ENCODE data around the gene TSPAN10.
"Not testable (repeated sequence)": the region's sequence is repeated elsewhere in the genome, so short reads cannot be mapped to it uniquely, and the experiment has no call there.

The TSPAN10 gene

DNA sequence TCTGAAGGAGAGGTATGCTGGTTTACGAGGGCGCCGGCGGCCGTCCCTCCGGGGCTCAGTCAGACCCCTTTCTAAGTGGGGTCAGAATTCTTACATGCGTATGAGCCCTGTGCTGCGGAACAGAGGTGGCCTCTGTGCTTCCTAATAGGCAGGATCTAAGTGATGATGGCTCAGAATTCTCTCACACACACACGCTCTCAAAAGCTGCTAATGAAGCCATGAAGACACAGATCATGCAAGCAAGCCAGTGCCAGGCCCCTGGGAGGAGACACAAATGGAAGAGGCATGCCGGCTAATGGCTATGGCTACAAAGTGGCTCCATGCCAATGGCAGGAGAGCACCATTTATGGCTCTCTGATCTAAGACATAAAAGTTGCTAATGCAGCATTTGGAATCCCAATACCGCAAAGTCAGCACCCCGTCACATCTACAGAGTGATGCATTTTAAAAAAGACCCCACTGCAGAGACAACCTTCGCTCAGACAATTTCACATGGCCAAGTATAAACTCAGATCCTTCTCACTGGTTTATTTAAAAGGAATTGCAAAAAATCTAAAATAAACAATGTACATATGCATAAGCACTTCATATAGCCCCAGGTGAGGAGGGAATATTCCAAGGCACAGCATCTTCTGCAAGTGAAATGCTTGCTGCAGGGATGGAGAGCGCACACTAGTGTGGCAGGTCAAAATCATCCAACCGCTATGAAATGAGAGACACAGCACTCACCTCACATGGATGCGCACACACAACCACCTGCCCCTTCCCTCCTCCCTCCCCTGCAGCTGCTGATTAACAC is 24.6 kb upstream of the TSPAN10 start:
- H3K4me1 ChIP-seq = no peaks in the 10 kb centered on the region
- in situ Hi-C loops (cut with MboI; ENCODE audit: low sequenced_read_pairs) = no loop called here
- H3K4me3 ChIP-seq = no peak overlapping the region
- no peaks in the 10 kb centered on the region for H3K27me3 ChIP-seq (ENCODE audit: low read depth)
- peaks cover 61% of the 10 kb centered on the region for H3K36me3 ChIP-seq (replicated peaks)
- H3K9me3 ChIP-seq = no peaks in the 10 kb centered on the region
- no peak for DNase-seq (ENCODE audit: low spot score in 2 of 2)

DNA sequence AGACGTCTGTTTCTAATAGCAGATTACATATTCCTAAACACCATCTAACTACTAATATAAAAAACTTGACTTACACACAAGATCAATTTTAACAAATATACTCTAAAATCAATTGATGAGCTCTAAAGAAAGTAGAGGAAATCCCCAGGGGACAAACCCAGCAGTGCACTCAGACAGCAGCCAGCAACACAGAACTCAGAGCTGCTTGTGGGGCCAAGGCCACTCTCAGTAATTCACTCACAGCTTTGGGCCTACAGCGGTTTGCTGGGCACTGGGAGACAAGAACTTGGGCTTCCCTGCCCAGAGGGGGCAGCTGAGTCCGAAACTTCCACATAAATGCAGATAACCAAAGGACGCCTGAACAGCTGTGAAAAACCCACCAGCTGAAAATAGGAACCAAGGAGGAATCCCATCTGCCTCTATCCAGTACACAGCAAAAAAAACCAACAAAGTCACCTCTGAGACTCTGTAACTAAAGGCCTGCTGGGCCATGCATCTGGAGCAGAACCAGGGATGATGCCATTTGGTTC is 21.5 kb upstream of the TSPAN10 start:
- in situ Hi-C loops (cut with MboI; ENCODE audit: low sequenced_read_pairs) = no loop called here
- Histone ChIP-seq H3K27me3 (ENCODE audit: low read depth) (no peaks in the 10 kb centered on the region), H3K4me3 (no peak overlapping the region), H3K36me3 (replicated peaks) (peaks cover 50% of the 10 kb centered on the region), H3K4me1 (no peaks in the 10 kb centered on the region), H3K9me3 (no peaks in the 10 kb centered on the region)
- no peak for DNase-seq (ENCODE audit: low spot score in 2 of 2)

DNA sequence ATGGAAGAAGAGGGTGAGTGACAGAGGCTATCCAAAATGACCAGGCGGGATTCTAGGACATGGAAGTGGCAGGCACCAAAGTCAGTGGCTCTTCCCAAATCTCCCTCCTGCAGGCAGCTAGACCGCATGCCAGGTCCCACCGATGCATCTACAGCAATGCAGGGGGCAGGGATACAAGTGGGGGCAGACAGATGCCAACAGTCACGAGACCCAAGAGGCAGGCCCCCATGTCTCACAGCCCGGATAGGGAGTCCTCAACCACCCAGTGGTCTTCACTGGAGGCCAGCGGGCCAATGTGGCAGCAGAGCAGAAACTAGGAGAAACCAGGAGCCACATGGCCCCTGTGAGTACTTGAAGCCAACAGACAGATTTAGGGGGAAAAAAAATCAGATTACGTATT is 20.1 kb upstream of the TSPAN10 start:
- in situ Hi-C loops (cut with MboI; ENCODE audit: low sequenced_read_pairs) = no loop called here
- no peaks in the 10 kb centered on the region for H3K27me3 ChIP-seq (ENCODE audit: low read depth)
- H3K4me3 ChIP-seq = no peak overlapping the region
- H3K9me3 ChIP-seq = no peaks in the 10 kb centered on the region
- peaks cover 61% of the 10 kb centered on the region for H3K36me3 ChIP-seq (replicated peaks)
- DNase-seq (ENCODE audit: low spot score in 2 of 2) = no peak
- H3K4me1 ChIP-seq = no peaks in the 10 kb centered on the region

DNA sequence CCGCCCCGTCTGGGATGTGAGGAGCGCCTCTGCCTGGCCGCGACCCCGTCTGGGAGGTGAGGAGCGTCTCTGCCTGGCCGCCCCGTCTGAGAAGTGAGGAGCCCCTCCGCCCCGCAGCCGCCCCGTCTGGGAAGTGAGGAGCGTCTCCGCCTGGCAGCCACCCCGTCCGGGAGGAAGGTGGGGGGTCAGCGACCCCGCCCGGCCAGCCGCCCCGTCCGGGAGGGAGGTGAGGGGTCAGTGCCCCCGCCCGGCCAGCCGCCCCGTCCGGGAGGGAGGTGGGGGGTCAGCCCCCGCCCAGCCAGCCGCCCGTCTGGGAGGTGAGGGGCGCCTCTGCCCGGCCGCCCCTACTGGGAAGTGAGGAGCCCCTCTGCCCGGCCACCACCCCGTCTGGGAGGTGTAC is 18.7 kb upstream of the TSPAN10 start:
- H3K4me3 ChIP-seq; DNase-seq (ENCODE audit: low spot score in 2 of 2); H3K4me1 ChIP-seq; H3K27me3 ChIP-seq (ENCODE audit: low read depth); in situ Hi-C loops (cut with MboI; ENCODE audit: low sequenced_read_pairs); H3K9me3 ChIP-seq: not testable (repeated sequence)
- peaks cover 65% of the 10 kb centered on the region for H3K36me3 ChIP-seq (replicated peaks)

DNA sequence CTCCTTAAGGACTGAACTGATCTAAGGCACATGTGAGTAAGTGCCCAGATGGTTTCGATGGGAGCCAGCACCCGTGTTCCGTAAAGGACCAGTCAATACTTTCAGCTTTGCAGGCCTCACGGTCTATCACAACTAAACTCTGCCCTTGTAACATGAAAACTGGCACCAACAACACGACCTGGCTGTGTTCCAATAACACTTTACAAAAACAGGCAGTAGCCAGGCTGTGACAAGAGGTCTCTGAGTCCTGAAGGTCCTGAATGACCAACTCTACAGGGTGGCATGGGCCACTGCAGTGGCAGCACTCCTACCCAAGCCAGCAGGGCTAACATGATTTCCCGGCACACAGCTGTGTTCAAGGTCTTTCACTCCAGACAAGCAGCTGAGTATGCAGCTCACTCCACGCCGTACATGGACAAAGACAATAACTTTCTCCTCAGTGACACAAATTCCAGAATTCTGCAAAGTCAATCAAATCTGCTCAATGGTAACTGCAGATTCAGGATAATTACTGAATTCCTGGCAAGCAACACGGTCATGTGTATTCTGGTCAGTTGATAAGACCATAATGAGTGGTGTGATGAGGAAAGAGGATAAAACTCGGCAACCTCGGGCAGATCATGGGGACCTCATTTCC is 15.4 kb upstream of the TSPAN10 start:
- no peak overlapping the region for H3K4me3 ChIP-seq
- no peak for DNase-seq (ENCODE audit: low spot score in 2 of 2)
- H3K36me3 ChIP-seq (replicated peaks) = peaks cover 78% of the 10 kb centered on the region
- no peaks in the 10 kb centered on the region for H3K4me1 ChIP-seq
- no peaks in the 10 kb centered on the region for H3K9me3 ChIP-seq
- in situ Hi-C loops (cut with MboI; ENCODE audit: low sequenced_read_pairs) = no loop called here
- H3K27me3 ChIP-seq (ENCODE audit: low read depth) = no peaks in the 10 kb centered on the region

DNA sequence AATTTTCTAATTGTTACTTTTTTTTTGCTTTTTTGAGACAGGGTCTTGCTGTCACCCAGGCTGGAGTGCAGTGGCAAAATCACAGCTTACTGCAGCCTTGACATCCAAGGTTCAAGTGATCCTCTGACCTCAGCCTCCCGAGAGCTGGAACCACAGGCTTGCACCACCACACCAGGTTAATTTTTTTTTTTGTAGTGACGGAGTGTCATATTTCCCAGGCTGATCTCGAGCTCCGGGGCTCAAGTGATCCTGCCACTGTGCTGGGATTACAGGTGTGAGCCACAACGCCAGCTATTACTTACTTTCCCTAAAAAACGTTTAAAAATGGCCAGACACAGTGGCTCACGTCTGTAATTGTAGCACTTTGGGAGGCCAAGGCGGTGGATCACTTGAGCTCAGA is 6.7 kb upstream of the TSPAN10 start:
- in situ Hi-C loops (cut with MboI; ENCODE audit: low sequenced_read_pairs) = no loop called here
- peaks cover 41% of the 10 kb centered on the region for H3K36me3 ChIP-seq (replicated peaks)

DNA sequence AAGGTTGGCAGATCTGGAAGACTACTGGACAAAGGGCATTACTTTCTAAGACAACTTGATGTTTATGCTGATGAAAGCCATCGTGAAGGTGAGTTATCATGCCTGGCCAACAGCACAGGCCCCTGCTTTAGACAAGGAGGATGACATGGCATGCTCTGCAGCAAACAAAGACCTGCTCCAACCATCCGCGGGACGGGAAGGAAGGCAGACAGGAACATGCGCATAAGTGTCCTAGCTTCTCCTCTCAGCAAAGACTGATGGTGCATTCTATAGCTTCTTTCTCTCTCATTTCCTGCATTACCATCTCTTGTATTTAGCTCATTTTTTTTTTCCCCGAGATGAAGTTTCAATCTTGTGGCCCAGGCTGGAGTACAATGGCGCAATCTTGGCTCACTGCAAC is 5.5 kb upstream of the TSPAN10 start:
- Histone ChIP-seq H3K4me1 (peaks cover 8% of the 10 kb centered on the region), H3K4me3 (no peak overlapping the region), H3K36me3 (replicated peaks) (peaks cover 32% of the 10 kb centered on the region), H3K27me3 (ENCODE audit: low read depth) (no peaks in the 10 kb centered on the region), H3K9me3 (no peaks in the 10 kb centered on the region)
- in situ Hi-C loops (cut with MboI; ENCODE audit: low sequenced_read_pairs) = no loop called here
- DNase-seq (ENCODE audit: low spot score in 2 of 2) = no peak

More for the DNA sequence above, 6.7 kb upstream of the TSPAN10 start:
- Histone ChIP-seq H3K4me3 (no peak overlapping the region), H3K27me3 (ENCODE audit: low read depth) (no peaks in the 10 kb centered on the region), H3K9me3 (no peaks in the 10 kb centered on the region), H3K4me1 (peaks cover under 1% of the 10 kb centered on the region; the same call in 1 of the 2 replicates)
- DNase-seq (ENCODE audit: low spot score in 2 of 2) = no peak

DNA sequence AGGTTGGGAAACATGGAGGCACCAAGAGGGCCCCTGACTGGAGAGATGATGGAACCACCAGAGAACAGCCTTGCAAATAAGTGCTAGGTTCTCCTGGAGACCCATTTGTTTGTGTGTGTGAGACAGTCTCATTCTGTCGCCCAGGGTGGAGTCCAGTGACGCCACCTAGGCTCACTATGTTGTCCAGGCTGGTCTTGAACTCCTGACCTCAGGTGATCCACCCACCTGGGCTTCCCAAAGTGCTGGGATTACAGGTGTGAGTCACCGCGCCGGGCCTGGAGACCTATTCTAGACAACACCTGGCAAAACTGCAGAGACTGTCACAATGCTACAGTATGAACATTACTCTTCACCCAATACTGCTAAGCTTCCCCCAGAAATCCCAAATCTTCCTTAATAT is 1.6 kb upstream of the TSPAN10 start:
- peaks cover 8% of the 10 kb centered on the region for H3K4me1 ChIP-seq
- H3K36me3 ChIP-seq (replicated peaks) = no peaks in the 10 kb centered on the region; the same call in 1 of the 2 replicates
- H3K27me3 ChIP-seq (ENCODE audit: low read depth) = no peaks in the 10 kb centered on the region
- in situ Hi-C loops (cut with MboI; ENCODE audit: low sequenced_read_pairs) = no loop called here
- peak overlapping the region; percentile 76 for H3K4me3 ChIP-seq
- H3K9me3 ChIP-seq = no peaks in the 10 kb centered on the region
- no peak for DNase-seq (ENCODE audit: low spot score in 2 of 2)

DNA sequence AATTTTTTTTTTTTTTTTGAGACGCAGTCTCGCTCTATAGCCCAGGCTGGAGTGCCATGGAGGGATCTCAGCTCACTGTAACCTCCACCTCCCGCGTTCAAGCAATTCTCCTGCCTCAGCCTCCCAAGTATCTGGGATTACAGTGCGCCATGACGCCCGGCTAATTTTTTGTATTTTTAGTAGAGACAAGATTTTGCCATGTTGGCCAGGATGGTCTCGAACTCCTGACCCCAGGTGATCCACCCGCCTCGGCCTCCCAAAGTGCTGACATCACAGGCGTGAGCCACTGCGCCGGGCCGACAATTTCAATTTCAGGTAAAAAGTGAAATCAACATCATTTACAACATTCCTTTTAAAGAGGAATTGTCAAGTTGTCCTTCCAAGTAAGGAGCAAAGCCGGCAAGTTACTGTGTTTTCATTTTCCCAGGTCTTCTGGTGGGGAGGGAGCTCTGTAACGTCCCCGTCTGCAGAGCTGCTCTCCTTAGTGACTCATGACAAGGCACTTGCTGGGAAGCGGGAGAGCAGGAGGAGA is 957 bp upstream of the TSPAN10 start:
- in situ Hi-C loops (cut with MboI; ENCODE audit: low sequenced_read_pairs) = no loop called here

DNA sequence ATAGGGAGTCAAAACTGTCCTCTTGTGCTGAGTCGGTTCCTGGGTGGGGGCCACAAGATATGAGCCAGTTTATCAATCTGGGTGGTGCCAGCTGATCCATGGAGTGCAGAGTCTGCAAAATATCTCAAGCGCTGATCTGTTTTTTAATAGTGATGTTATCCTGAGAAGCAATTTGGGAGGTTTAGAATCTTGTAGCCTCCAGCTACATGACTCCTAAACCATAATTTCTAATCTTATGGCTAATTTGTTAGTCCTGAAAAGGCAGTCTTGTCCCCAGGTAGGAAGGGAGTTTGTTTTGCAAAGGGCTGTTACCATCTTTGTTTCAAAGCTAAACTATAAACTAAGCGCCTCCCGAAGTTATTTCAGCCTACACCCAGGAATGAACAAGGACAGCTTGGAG is 1.7 kb downstream of the TSPAN10 start:
- H3K36me3 ChIP-seq (replicated peaks) = no peaks in the 10 kb centered on the region
- in situ Hi-C loops (cut with MboI; ENCODE audit: low sequenced_read_pairs) = no loop called here
- H3K4me3 ChIP-seq = no peak overlapping the region
- no peaks in the 10 kb centered on the region for H3K9me3 ChIP-seq
- no peak for DNase-seq (ENCODE audit: low spot score in 2 of 2)
- H3K4me1 ChIP-seq = peaks cover 8% of the 10 kb centered on the region
- H3K27me3 ChIP-seq (ENCODE audit: low read depth) = no peaks in the 10 kb centered on the region

More for the DNA sequence above, 957 bp upstream of the TSPAN10 start:
- Histone ChIP-seq H3K4me3 (peak overlapping the region; percentile 76), H3K27me3 (ENCODE audit: low read depth) (no peaks in the 10 kb centered on the region), H3K36me3 (replicated peaks) (no peaks in the 10 kb centered on the region; the same call in 1 of the 2 replicates), H3K4me1 (peaks cover 8% of the 10 kb centered on the region), H3K9me3 (no peaks in the 10 kb centered on the region)
- no peak for DNase-seq (ENCODE audit: low spot score in 2 of 2)

DNA sequence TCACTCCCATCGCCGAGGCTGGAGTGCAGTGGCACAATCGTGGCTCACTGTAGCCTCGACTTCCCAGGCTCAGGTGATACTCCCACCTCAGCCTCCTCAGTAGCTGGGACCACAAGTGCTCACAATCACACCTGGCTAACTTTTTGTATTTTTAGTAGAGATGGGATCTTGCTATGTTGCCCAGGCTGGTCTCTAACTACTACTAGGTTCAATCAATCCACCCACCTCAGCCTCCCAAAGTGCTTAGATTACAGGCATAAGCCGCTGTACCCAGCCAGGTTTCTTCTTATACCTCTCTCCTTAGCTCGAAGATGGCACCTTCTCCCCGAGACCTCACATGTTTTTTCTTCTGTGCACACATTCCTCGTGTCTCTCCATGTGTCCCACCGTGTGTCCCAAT is 3.0 kb downstream of the TSPAN10 start:
- no peak overlapping the region for H3K4me3 ChIP-seq
- H3K36me3 ChIP-seq (replicated peaks) = no peaks in the 10 kb centered on the region
- no peaks in the 10 kb centered on the region for H3K9me3 ChIP-seq
- peaks cover 8% of the 10 kb centered on the region for H3K4me1 ChIP-seq
- in situ Hi-C loops (cut with MboI; ENCODE audit: low sequenced_read_pairs) = no loop called here
- DNase-seq (ENCODE audit: low spot score in 2 of 2) = no peak
- H3K27me3 ChIP-seq (ENCODE audit: low read depth) = no peaks in the 10 kb centered on the region

DNA sequence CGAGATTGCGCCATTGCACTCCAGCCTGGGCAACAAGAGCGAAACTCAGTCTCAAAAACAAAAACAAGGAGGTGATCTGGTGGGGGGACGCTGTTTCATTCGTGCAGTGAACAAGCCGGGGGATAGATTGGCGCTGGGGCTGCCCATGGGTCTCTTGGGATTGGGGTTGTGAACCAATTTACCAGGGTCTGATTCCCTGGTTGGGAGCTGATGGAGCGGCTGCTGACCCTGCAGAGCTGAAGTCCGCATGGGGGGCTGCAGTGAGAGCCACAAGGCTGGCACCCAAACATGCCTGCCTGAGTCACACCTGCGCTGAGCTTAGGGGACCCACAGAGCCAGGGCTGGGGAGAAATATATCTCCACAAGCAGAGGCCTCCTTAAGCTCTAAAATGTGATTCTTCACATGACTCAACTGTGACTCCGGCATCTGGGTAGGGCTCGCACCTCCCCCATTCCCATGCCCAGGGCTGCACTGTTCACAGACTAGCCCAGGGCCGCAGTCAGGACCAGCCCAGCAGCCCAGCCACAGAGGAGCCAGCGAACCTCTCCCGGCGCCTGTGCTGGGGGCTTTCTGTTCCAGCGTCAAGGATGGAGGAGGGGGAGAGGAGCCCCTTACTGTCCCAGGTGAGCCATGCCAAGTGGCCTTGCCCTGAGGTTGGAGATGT is 5.0 kb downstream of the TSPAN10 start:
- H3K4me3 ChIP-seq = no peak overlapping the region
- no peaks in the 10 kb centered on the region for H3K27me3 ChIP-seq (ENCODE audit: low read depth)
- H3K36me3 ChIP-seq (replicated peaks) = no peaks in the 10 kb centered on the region
- H3K9me3 ChIP-seq = no peaks in the 10 kb centered on the region
- DNase-seq (ENCODE audit: low spot score in 2 of 2) = no peak
- H3K4me1 ChIP-seq = no peaks in the 10 kb centered on the region
- in situ Hi-C loops (cut with MboI; ENCODE audit: low sequenced_read_pairs) = no loop called here

DNA sequence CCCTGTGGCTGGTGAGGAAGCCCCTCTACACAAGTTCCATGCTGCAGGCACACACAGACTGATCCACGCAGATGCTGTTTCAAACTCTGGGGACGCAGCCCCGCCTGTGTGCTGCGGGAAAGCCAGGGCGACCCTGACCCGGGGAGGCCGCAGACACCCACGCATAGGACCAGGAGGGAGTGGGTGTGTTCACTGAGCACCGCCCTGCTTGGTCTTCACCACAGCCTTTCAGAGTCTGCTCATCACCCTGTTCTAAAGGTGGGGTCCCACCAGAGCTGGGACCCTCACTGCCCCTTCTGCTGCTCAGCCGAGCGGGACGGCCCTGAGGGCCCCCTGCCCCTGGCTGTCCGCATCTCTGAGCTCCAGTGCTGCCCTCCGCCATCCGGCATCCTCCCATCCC is 7.5 kb downstream of the TSPAN10 start:
- Histone ChIP-seq H3K4me1 (no peaks in the 10 kb centered on the region), H3K9me3 (no peaks in the 10 kb centered on the region), H3K4me3 (no peak overlapping the region), H3K36me3 (replicated peaks) (no peaks in the 10 kb centered on the region), H3K27me3 (ENCODE audit: low read depth) (no peaks in the 10 kb centered on the region)
- in situ Hi-C loops (cut with MboI; ENCODE audit: low sequenced_read_pairs) = no loop called here
- DNase-seq (ENCODE audit: low spot score in 2 of 2) = no peak

All from HAP-1 (cell line).